Measurements from ENCODE around the gene TMLHE.
"Not testable (repeated sequence)": the region's sequence is repeated elsewhere in the genome, so short reads cannot be mapped to it uniquely, and the experiment has no call there.

TMLHE gene

DNA sequence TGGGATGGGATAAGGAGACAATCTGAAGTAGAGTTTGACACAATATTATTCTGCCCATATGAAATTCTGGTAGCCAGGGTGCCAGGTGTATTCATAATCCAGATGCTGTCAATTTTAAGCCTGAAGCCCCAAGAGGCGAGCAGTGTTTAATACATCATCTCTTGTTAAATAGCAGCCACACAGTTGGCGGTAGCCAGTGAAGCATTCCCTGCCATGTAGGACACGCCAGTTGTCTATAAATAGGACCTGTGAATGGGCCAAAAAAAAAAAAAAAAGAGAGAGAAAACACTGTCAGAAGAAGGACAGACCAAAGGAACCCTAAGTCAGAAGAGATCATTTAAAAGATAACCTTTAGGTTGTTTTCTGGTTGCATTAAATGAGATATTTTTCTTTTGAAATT, 121.3 kb downstream of the TMLHE start:
- not testable (repeated sequence) for DNase-seq

DNA sequence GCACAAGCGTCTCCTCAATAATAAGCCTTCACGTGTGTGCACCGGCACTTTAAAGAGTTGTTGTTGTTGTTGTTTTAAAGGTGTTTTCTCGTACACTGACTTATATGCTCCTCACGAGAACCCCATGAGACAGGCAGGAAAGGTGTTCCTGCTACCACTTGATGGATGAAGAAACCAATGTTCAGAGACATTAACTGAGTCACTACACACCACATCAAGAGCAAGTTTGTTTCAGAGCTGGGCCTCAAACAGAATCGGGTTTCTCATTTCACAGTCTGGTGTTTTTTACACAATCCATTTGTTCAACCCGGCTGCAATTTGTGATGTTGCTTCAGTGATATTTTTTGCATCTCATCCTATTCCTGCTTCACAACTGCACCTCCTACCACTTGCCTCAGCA, 135.6 kb downstream of the TMLHE start:
- not testable (repeated sequence) for DNase-seq

DNA sequence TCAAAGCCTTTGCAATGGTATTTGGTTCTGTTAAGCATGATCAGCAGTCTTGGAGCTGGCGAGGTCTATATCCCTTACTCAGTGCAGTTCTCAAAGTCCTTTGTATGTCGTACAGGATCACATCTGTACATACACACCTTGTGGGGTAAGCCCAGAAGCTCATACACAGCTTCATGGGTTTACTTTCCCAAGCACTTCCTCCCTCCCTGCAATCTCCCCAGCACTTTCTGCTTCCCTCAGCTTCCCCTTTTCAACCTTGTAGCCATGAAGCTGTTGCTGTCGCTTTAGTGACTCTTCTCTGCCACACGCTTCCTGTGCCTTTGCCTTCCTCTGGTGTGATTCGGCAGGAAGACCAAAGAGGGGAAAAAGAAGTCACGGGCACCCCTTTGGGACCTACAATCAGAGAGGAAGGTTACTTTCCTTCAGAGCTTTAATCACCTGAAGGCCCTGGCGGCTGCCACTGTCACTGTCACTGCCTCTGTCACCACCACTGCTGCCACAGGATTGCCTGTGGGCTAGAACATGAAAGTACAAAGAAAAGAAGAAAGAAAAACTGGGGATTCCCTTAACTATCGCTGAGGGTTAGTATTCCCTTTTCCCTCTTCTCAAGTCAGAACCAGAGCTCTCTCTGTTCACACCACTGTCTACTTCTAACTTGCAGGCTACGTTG, 146.3 kb downstream of the TMLHE start:
- DNase-seq, result not testable (repeated sequence)

DNA sequence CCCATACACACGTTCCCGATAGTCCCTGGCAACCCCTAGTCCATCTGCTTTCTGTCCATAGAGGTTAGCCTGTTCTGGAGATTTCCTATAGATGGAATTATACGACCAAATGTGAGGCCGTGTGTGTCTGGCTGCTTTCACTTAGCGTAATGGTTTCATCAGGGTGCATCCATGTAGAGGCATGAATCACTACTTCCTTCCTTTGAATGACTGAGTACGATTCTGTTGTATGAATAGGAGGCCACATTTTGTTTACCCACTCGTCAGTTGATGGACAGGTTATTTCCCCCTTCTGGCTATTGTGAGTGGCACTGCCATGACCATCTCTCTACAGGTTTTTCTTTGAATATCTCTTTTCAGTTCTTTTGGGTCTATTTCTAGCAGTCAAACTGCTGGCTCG, 152.3 kb downstream of the TMLHE start:
- DNase-seq, result not testable (repeated sequence)

DNA sequence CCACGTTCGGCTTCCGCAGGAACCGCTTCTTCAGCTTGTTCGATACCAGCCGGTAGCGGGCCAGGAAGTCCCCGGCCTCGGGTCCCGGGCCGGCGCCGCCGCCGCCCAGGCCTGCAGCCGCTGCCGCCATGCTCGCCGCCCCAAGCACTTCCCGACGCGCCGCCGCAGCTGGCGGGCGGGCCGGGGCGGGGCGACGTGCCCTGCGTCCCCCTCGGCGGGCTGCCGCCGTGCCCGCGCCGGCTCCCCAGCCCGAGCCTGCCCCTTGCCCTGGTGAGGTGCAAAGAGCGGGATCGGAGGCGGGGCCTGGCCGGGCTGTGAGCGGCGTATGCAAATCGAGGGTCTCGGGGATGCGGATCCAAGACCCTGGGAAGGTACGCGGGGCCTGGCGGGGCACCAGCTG, 154.3 kb downstream of the TMLHE start, which contains the start of gene F8A3:
TSS of gene F8A3 (minus strand) at position 150 of the 400 bp plus-strand sequence. CDS start at position 130, 20 bp downstream.
- DNase-seq, result not testable (repeated sequence)

DNA sequence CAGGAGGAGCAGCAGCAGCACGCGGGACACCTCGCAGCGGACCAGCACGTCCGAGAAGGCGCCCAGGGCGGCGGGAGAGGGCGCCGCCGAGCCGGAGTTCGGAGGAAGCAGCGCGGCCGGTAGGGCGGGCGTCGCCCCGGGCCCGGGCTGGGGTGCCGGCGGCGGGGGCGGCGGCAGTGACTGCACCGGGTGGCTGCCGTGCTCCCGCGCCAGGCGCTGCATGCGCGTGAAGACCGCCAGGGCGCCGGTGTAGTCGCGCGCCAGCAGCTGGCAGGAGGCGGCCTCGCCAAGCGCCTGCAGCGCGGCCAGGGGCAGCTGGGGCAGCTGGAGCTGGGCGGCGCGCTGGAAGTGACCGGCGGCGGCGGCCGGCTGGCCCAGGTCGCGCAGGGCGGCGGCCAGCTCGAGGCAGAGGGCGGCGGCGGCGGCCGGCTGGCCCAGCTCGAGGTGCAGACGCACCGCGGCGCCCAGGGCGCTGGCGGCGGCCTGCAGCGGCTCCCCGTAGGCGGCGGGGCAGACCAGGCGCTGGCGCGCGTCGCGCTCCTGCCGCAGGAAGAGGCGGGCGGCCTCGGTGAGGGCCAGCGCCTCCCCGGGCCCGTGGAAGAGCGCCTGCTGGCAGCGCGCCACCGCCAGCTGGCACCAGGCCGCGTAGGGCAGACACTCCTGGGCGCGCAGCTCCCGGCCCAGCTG, 154.8 kb downstream of the TMLHE start:
- DNase-seq, result not testable (repeated sequence)

DNA sequence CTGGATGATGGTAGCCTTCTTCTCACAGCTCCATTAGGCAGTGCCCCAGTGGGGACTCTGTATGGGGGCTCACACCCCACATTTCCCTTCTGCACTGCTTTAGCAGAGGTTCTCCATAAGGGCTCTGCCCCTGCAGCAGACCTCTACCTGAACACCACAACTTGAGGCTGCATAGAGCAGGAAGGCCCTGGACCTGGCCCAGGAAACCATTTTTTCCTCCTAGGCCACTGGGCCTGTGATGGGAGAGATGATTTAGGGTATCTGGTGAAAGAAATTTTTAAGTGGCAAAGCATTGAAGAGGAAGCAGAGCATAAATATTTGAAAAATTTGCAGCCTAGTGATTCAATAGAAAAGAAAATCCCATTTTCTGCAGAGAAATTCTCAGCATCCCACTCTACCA, 171.7 kb downstream of the TMLHE start:
- DNase-seq, result no peak
